Left hindlimb (tissue), 1 donor: ENCODE data around the gene FIP1L1.
"Not testable (repeated sequence)": the region's sequence is repeated elsewhere in the genome, so short reads cannot be mapped to it uniquely, and the experiment has no call there.

Source experiments
- DNase-seq: peaks from one replicate; pipeline ENCODE4 v3.0.0-alpha.2; 2018

Gene FIP1L1

GRCh38 chr4:53378171-53378482, 686 bp downstream of the FIP1L1 start:
- no peak for DNase-seq

- no peak for DNase-seq
Observed at GRCh38 chr4:53380221-53380620, 2.8 kb downstream of the FIP1L1 start.

GRCh38 chr4:53409479-53409878, 32.0 kb downstream of the FIP1L1 start:
- DNase-seq = not testable (repeated sequence)

- DNase-seq = no peak
Observed at GRCh38 chr4:53419208-53419607, 41.8 kb downstream of the FIP1L1 start.

GRCh38 chr4:53421791-53422190, 44.4 kb downstream of the FIP1L1 start:
- DNase-seq = no peak

GRCh38 chr4:53422367-53422766, 44.9 kb downstream of the FIP1L1 start:
- no peak for DNase-seq

GRCh38 chr4:53424280-53424679, 46.8 kb downstream of the FIP1L1 start:
- DNase-seq = no peak

GRCh38 chr4:53427366-53427765, 49.9 kb downstream of the FIP1L1 start:
- no peak for DNase-seq

- no peak for DNase-seq
Observed at GRCh38 chr4:53431052-53431451, 53.6 kb downstream of the FIP1L1 start.

GRCh38 chr4:53432528-53433424, 55.3 kb downstream of the FIP1L1 start:
- no peak for DNase-seq

GRCh38 chr4:53436251-53436650, 58.8 kb downstream of the FIP1L1 start:
- DNase-seq = no peak

GRCh38 chr4:53441564-53441963, 64.1 kb downstream of the FIP1L1 start:
- DNase-seq = no peak

- DNase-seq = no peak
Observed at GRCh38 chr4:53444954-53445353, 67.5 kb downstream of the FIP1L1 start.

- DNase-seq = no peak
Observed at GRCh38 chr4:53450773-53451172, 73.3 kb downstream of the FIP1L1 start.

GRCh38 chr4:53453385-53453784, 75.9 kb downstream of the FIP1L1 start:
- no peak for DNase-seq

GRCh38 chr4:53455766-53456165, 78.3 kb downstream of the FIP1L1 start:
- DNase-seq = no peak

- DNase-seq = no peak
Observed at GRCh38 chr4:53456178-53456577, 78.7 kb downstream of the FIP1L1 start.

GRCh38 chr4:53459548-53459947, 82.1 kb downstream of the FIP1L1 start:
- no peak for DNase-seq

- DNase-seq = no peak
Observed at GRCh38 chr4:53461244-53461643, 83.8 kb downstream of the FIP1L1 start.

GRCh38 chr4:53463340-53463739, 85.9 kb downstream of the FIP1L1 start:
- DNase-seq = no peak

GRCh38 chr4:53465281-53465680, 87.8 kb downstream of the FIP1L1 start:
- no peak for DNase-seq

GRCh38 chr4:53465891-53466290, 88.5 kb downstream of the FIP1L1 start:
- DNase-seq = no peak

- not testable (repeated sequence) for DNase-seq
Observed at GRCh38 chr4:53466576-53466975, 89.1 kb downstream of the FIP1L1 start.

GRCh38 chr4:53476232-53477037, 99.0 kb downstream of the FIP1L1 start:
- DNase-seq = peak; percentile 48
